HEK293 (cell line): ENCODE measurements around the gene TCF7L2.

Experiments
- CTCF ChIP-seq: fragments of 450-650 bp; formaldehyde crosslinking; IDR thresholded peaks from 2 replicates; pipeline ENCODE4 v1.5.1; 2016; ENCODE audit warnings: missing biosample characterization, missing genetic modification characterization
- EGR2 ChIP-seq: fragments of 450-650 bp; formaldehyde crosslinking; IDR thresholded peaks from 2 replicates; pipeline ENCODE4 v1.5.1; 2016; ENCODE audit warnings: low read depth, missing biosample characterization, missing genetic modification characterization
- HIC1 ChIP-seq: fragments of 450-650 bp; formaldehyde crosslinking; IDR thresholded peaks from 2 replicates; pipeline ENCODE4 v1.5.1; 2016; ENCODE audit warnings: missing biosample characterization, missing genetic modification characterization
- PATZ1 ChIP-seq: fragments of 450-650 bp; formaldehyde crosslinking; IDR thresholded peaks from 2 replicates; pipeline ENCODE4 v1.5.1; 2016; ENCODE audit warnings: missing biosample characterization, missing genetic modification characterization
- REST ChIP-seq: fragments of 450-650 bp; formaldehyde crosslinking; IDR thresholded peaks from 2 replicates; pipeline ENCODE4 v1.5.1; 2016; ENCODE audit warnings: missing biosample characterization, missing genetic modification characterization
- ZBTB1 ChIP-seq: fragments of 450-650 bp; formaldehyde crosslinking; IDR thresholded peaks from 2 replicates; pipeline ENCODE4 v1.5.1; 2016; ENCODE audit warnings: missing biosample characterization, missing genetic modification characterization
- ZEB2 ChIP-seq: fragments of 450-650 bp; formaldehyde crosslinking; IDR thresholded peaks from 2 replicates; pipeline ENCODE4 v1.5.1; 2016; ENCODE audit warnings: missing biosample characterization, missing genetic modification characterization
- ZNF266 ChIP-seq: fragments of 450-650 bp; formaldehyde crosslinking; IDR thresholded peaks from 2 replicates; pipeline ENCODE4 v1.5.1; 2016; ENCODE audit warnings: missing biosample characterization, missing genetic modification characterization, low read depth
- ZNF274 ChIP-seq, 2 experiments: fragments of 200-500 bp in 1 of 2; fragments of 450-650 bp in 1 of 2; sonication (Bioruptor generic) in 1 of 2; formaldehyde crosslinking in 1 of 2; IDR thresholded peaks; 2 replicates each; pipeline versions ENCODE4 v1.5.1 to v1.6.1; 2014 to 2016; ENCODE audit warnings: borderline replicate concordance in 1 of 2, inconsistent platforms in 1 of 2, low read length in 1 of 2, missing biosample characterization in 1 of 2, missing genetic modification characterization in 1 of 2
- ZNF280D ChIP-seq: fragments of 450-650 bp; formaldehyde crosslinking; IDR thresholded peaks from 2 replicates; pipeline ENCODE4 v1.5.1; 2016; ENCODE audit warnings: missing biosample characterization, missing genetic modification characterization
- ZNF776 ChIP-seq: fragments of 450-650 bp; formaldehyde crosslinking; IDR thresholded peaks from 2 replicates; pipeline ENCODE4 v1.5.0; 2017; ENCODE audit warnings: missing biosample characterization, missing genetic modification characterization, borderline replicate concordance

GRCh38 chr10:113058523-113059370, 108.7 kb downstream of the TCF7L2 start:
- TF ChIP-seq ZNF266 (tag by site-specific recombination), result no peak
- TF ChIP-seq HIC1 (tag by site-specific recombination), result no peak
- TF ChIP-seq CTCF (tag by site-specific recombination), result no peak
- TF ChIP-seq ZNF776 (tag by site-specific recombination), result no peak
- TF ChIP-seq REST (tag by site-specific recombination), result no peak
- TF ChIP-seq ZEB2 (tag by site-specific recombination), result no peak
- TF ChIP-seq EGR2 (tag by site-specific recombination), result no peak
- no peak for TF ChIP-seq ZNF280D (tag by site-specific recombination)
- TF ChIP-seq PATZ1 (tag by site-specific recombination), result no peak; the same call in 1 of the 2 replicates
- TF ChIP-seq ZNF274 (IDR thresholded peaks at IDR 0.05; ENCODE audit: low read length), result no peak
- TF ChIP-seq ZNF274 (tag by site-specific recombination; IDR thresholded peaks at IDR 0.05; ENCODE audit: borderline replicate concordance), result no peak
- TF ChIP-seq ZBTB1 (tag by site-specific recombination), result no peak
